A204.1 (cell line): ENCODE results near the gene ARHGDIG.
"Not testable (repeated sequence)": the region's sequence is repeated elsewhere in the genome, so short reads cannot be mapped to it uniquely, and the experiment has no call there.

Source experiments
- FAIRE-seq: peaks from 2 replicates; lab custom pipeline; 2012; peaks lifted over from hg19 to GRCh38; lab: Jason Lieb, UNC

The ARHGDIG gene

DNA sequence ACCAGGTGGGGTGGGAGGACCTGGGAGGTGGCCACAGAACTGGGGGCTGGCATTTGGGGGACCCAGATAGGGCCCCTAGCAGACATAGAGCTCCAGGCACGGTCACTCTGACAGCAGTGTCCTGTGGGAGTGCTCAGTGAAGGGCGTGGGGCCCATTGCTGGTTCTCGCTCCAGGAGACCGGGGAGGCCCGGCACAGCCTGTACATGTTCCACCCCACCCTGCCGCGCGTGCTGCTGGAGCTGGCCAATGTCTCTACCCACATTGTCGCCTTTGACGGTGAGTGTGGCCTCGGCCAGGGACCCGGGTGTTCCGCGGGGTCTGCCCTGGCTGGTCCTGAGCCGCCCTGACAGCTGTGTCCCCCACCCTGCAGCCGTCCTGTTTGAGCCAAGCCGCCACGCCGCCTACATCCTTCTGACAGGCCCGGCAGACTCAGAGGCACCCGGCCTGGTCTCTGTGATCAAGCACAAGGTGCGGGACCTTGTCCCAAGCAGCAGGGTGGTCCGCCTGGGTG, 15.9 kb upstream of the ARHGDIG start:
- FAIRE-seq = no peak

DNA sequence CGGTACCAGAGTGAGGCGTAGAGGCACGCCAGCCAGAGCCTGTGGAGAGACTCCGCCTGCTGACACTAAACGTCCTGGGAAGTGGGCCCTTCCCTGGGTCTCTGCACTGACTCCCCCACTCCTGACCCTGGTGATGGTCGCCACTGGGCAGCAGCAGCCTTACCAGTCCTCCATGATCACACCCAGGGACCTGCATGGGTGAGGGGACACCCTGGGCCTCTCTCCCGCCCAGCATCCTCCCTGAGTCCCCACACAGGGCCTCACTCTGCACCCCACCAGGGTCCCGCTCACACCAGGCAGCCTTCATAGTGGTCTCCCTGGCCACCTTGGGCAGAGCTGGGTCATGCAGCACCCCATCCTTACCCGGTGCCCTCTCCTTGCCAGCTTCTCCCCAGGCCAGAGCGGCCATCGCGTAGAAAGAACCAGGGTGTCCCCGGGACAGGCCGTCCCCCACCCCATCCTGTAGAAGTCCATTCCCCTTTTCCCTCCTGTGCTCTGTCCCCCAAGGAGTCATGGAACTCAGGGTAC, 15.3 kb upstream of the ARHGDIG start:
- FAIRE-seq = no peak

DNA sequence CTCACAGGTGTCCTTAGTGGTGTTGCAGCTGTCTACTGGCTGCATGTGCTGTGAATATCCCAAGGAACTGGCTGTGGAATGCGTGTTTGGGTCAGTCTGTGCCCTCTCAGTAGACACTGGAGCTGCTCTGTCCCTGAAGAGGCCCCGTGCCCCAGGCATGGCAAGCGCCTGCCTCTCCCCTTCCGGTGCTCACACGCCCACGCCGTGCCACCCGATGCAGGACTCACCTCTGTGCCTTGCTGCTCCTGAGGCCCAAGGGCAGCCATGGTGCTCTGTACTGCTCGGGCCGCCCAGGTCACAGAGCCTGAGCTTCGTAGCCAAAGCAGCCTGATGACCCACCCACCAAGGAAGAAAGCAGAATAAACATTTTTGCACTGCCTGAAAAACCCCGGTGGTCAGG, 14.7 kb upstream of the ARHGDIG start:
- no peak for FAIRE-seq

DNA sequence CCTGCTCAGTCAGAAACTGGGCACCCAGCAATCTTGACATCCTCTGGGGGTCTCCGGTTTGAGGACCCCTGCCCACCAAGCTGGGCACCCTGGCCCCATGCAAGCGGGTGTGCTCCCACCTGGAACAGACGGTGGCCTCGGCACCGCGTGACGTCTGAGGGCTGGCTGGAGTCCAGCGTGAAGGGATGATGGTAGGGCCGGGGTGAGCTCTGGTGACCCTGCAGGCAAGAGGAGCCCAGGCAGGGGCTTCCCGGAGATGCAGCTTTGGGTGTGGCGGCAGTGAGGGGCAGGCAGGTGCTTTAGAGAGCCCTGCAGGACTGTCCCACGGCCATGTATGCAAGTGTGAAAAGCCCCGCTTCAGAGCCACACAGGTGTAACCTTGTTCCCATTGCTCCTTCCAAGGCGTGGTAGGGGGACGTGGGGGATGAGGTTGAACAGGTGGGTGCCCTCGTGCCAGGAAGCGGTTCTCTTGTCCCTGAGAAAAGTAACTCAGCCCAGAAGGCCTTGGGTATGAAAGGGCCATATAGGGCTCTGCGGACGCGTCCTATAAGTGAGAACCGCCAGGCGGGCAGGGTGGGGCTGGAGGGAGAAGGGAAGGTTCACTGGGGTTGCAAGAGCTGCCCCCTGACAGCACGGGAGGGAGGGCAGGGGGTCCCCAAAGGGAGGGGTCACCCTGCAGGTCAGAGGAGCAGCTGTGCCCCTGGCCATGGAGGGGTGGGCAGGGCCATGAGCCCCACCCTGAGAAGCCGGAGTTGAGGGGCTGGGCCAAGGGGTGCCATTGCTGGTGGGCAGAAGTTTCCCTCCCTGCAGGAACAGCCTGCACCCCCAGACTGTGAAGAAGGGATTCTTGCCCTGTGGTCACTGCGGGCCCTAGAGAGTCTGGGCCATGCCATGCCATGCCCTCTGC, 13.9 kb upstream of the ARHGDIG start:
- FAIRE-seq = no peak

DNA sequence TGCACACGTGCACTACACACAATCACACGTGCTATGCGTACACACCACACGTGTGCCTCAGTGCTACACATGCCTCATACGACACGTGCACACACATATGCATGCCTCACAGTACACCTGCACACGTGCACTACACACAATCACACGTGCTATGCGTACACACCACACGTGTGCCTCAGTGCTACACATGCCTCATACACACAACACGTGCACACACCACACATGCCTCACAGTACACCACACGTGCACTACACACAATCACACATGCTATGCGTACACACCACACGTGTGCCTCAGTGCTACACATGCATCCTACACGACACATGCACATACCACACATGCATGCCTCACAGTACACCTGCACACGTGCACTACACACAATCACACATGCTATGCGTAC, 12.8 kb upstream of the ARHGDIG start:
- not testable (repeated sequence) for FAIRE-seq

DNA sequence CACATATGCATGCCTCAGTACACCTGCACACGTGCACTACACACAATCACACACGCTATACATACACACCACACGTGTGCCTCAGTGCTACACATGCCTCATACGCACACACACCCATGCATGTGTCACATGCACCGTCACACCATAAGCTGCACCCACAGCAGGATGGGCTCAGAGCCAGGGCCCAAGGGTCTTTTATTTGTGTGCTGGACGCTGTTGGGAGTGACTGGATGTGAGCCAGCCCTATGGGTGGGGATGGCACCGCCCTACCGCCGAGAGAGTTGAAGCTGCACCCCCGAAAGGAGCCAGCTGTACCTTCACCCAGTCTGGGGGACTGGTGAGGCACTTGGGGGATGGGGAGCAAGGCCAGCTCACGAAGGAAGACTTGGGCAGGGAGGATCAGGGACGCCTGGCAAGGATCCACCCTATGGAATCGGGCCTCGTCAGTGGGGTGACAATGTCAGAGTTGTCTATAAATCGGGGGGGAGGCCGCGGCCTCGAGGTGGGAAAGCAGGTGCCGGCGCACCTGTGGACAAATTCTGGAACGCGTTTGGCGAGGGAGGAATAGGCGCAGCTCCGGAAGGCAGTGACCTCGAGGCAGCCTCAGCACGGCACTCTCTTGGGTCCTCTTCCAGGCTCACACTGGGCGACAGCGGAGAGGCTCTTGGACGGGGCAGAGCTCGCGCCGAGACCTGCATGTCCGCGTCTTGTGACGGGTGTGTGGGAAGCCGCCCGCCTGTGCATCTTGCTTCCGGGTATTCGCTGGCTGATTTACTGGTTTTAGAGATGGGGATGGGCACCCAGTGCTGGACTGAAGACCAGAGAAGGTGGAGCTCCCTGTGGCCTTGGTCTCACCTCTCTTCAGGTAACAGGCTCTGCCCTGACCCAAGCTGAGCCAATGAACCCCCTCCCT, 12.0 kb upstream of the ARHGDIG start:
- no peak for FAIRE-seq

DNA sequence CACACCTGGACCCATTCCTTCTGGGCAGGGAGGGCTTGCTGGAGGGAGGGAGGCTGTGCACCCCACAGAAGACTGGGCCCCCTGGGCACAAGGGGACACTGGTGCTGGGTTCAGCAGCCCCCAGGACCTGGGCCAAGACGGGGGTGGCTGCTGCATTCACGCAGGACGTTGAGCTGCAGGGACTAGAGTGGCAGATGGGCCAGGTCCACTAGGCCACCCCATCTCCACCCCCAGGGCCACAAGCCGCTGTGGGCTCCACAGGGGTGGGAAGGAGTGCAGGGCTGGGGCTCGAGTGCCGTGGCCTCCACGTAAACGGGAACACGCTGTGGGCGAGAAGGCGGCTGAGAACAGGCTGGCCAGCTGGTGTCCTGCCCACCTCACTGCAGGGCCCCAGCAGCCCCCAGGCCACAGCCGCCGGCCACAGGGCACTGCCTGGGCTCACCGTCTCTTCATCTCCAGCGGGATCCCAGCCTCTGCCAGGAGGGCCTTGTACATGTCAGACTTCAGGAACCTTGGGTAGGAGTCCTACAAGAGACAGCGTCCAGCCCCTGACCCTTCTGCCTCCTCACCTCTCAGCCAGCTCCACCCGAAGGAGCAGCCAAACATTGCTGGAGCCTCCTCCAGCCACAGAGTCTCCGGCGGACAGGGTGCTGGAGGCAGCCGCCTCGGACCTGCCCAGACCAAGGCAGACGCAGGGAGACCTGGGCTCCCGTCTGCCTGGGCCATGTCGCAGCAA, 11.2 kb upstream of the ARHGDIG start:
- FAIRE-seq = no peak

DNA sequence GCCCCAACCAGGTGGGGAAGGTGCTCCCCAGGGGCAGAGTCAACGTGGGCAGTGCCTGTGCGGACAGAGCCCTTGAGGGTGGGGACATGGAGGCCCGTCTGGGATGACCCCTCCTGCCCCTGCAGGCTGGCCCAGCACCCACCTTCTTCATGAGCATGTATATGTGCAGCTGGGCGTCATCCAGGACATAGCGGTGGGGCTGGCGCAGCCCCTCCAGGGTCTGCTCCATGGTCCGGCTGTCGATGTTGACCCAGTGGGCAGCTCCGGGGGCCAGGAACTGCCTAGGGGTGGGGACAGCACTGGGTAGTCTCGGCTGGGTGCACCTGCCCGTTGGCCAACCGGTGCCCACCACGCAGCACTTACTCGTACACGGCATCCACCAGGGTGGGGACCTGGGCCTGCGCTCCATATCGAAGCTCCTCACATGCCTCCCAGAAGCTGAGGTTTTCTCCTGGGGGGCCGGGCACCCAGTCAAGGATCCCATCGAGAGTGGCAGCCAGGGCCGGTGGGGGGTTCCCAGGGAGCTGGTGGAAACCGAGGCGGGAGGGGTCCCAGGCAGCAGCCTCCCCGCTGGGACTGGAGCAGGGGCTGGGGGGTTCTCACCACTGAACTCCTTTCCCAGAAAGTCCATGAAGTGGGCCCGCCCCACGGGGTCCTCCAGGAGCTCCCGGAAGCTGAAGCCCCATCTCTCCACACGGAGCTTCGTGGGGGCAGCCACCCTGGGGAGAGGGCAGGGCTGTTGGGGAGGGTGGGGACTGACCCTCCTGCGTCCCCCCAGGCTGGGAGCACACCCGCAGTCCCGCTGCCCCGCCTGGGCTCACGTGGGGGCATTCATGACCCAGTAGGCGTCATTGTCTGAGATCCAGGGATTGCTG, 9.8 kb upstream of the ARHGDIG start:
- no peak for FAIRE-seq

DNA sequence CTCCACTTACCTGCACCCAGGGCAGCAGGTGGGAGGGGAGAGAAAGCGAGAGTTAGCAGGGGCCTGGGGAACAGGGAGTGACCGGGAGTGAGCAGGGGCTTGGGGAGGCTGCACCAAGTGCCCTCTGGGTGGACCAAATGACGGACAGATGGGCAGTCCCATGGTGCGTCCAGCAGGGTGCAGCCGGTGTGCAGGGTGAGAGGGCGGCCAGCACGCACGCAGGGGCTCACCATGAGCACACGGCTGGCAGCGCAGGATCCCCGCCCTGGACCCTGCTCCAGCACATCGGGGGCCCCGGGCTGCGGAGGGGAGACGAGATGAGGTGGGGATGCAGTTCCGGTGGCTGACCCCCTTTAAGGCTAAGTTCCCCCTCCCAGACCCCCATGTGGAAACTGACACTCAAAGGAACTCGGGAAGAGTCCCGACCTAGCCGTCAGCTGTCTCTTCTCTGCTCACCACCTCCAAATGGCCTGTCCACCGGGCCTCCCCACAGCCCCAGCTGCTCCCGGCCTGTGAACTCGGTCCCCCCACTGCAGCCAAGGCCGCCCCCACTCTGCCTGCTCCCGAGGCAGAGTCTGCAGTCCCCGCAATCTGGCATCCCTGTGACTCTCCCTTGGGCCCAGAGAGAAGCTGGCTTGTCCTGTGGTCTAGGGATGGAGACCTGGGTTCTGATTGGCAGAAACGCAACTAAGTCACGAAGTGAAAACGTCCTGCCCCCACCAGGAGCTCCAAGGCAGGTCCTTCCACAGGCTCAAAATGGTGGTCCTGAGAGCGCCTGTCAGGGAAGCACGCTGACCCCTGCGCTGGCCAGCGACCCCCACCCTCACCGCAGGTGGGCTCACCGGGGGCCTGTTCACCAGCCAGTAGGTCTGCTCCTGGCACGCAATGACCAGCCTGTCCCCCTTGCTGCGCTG, 7.5 kb upstream of the ARHGDIG start:
- FAIRE-seq = no peak

DNA sequence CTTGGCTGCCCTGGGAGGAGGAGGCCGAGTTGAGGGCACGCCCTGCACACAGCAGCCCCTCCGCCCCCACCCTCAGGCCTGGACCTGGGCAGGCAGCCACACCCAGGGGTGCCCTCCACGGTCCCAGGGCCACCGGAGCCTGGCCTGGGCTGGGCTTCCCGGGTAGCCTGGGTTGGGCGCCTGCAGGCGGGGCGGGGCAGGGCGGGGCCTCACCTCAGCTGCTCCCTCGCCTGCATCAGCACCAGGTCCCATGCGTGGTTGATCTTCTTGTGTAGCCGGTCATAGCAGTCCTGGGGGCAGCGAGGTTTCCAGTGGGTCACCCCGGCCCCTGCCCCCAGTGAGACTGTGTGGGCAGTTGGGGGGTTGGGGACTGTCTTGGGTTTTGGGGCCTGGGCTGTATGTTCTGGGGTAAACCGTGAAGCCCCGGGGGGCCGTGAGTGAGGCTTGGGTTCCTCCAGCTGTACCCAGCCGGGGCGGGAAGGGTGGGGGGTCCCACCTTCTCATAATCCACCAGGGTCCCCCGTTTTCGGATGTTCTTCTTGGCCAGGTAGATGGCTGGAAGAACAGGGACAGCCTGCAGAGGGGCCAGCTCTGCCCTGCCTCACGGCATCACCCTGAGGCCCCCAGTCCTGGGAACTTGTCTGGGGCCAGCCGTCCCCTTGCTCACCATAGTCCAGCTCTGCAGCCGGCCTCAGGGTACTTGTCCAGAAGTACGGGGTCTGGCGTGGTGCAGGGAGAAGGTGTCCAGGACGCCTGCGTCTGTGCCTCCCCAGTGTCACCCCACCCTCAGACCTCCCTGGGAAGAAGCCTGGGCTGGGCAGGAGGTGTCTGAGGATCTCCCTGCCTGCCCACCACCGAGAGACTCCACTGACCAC, 6.6 kb upstream of the ARHGDIG start:
- no peak for FAIRE-seq

DNA sequence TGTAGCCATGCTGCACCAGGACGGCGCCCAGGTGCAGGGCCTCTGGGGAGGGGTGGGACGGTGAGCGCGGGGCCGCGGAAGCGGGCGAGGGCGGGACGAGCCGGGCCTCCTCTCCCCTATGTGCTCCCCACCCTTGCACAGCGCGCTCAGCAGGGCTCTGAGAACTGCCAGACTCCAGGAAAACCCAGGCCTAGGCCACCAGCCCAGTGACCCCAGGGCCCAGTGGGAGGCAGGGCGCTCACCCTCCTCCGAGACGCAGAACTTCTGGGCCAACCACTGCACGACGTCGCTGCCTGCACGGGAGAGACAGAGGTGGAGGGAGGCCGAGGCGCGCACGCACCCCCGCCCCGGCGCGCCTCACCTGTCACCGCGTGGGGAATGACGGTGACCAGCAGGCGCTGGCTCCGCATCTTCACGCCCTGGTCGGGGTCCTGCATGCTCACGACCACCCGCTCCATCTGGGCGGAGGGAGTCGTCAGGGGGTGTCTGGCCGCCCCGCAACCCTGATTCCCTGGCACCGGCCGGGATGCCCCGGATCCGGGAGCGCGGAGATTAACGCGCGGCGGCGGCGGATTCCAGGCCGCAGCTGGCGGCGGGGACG, 5.2 kb upstream of the ARHGDIG start:
- no peak for FAIRE-seq

DNA sequence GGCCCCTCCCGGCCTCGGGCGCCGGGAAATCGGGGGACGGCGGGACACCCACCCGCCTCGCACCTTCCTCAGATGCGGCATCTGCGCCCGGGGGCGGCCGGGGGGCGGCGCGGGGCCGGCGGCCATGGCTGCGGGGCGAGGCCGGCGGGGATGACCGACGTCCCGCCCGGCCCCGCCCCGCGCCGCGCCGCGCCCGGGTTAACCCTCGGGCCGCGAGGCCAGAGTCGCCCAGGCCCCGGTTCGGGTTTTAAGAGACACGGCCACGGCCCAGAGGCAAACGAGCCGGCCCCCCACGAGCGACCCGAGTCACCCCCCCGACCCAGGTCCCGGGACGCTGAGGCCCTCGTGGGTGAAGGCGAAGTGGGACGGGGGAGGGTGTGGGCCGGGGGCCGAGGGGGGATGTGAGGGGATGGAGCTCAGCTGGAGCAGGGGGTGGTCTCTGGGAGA, 4.6 kb upstream of the ARHGDIG start, which contains the start of gene RGS11:
TSS of gene RGS11 (minus strand) at position 159 of the 447 bp plus-strand sequence. CDS start at position 126, 33 bp downstream.
- no peak for FAIRE-seq

DNA sequence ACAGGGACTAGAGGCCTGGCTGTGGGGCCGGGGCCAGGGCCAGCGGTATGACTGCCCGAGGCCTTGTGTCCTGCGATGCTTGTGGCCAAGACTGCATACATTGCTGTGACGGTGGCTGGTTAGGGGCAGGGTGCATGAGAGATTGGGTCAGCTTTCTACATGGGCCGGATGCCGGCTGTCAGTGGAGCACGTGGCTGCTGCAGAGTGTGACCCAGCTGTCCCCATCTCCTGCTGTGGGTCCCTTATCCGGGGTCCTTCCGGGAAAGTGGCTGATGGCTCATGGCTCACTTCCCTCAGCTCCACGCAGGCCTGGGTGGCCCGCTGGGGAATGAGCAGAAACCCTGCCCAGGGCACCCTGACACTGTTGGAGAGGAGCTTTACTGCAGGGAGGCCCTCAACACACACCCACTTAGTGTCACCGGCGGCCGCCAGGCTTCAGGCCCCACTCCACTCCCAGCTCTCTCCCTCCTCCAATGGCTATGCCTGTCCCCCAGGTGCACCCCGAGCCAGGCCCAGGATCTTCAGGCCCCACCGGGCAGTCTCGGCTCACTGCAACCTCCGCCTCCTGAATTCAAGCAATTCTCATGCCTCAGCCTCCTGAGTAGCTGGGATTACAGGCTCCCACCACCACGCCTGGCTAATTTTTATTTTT, 3.8 kb upstream of the ARHGDIG start:
- no peak for FAIRE-seq

DNA sequence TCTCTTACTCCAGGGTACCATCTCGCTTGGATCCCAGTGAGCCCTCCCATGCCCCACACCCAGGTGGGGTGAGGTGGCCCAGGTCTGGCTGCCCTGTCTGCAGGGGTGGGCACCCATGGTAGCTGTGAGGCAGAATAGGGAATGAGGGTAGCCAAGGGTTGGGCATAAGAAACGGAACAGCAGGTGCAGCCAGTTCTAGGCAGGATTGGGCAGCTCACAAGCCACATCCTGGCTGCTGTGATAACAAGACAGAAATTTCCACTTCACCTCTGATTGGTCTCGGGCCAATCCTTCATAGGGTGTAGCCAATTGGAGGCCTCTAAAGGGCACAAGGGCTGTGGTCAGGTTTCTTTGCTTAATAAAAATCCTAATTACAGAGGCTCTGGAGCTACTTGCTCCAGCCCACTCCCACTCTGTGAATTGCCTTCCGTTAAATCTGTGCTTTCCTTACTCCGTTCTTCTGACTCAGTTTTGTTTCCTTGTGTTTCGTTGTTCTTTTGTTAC, 1.5 kb upstream of the ARHGDIG start:
- FAIRE-seq = no peak

DNA sequence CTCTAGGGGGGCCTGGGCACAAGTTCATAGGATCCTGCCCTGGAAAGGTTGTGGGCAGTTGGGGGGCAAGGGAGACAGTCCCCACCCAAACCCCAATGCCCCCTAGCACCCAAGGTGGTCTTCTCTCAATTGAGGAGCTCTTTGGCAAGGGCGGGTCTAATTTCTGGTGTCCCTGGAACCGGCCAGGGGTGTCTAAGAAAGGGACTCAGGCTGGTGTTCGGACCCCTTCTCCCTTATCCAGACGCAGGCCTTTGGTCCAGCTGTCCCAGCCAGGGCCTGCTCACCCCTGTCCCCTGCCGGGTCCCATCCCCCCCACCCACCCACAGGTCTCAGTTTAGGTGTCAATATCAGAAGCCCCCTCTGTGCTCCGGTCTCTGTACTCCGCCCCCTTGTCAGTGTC, 860 bp upstream of the ARHGDIG start:
- no peak for FAIRE-seq

DNA sequence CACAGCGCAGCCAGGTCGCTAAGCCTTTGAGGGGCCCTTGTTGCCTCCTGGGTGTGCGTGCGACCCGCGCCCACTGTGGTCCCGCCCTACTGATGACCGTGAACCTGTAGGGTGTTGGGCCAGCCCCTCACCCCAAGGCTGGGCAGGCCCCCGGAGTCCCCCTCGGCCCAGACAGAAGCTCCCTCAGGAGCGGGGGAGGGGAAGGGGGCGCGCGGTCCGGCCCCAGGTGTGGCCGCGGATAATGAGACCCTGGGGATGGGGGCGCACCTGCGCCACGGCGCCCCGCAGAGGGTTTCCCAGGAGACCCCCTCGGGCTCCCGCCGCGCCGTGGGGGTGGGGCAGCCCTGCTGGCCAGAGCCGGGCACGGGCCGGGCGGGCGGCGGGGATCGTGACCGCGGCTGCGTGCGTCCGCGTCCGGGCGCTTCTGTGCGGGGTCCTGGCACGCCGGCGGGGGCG, 358 bp upstream of the ARHGDIG start:
- FAIRE-seq = no peak

DNA sequence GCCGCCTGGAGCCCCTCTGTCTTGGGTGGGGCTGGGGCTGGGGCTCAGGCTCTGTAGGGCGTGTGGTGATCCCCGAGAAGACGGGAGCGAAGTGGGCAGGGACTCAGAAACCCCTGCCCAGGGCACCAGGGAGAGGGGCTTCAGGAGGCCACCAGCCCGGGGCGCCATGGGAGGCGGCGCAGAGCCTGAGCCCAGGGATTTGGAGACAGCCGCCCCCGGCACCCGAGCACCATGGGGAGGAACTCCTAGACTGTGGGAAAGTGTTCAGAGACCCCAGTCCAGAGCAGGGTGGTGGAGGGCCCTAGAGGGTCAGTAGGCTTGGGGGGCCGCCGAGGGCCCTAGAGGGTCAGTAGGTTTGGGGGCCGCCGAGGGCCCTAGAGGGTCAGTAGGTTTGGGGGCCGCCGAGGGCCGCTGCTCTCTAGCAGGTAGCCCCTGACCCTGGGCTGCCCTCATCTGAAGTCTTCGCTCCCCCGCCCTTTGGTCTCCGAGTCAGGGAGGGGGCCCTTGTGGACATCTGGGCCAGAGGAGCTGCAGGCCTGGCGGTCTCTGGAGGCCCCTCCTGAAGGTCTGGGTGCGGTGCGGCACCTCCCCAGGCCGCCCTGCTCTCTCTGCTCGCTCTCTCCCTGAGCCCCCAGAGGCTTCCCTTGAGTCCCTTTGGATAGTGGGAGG, 734 bp downstream of the ARHGDIG start:
- no peak for FAIRE-seq
